ENCODE results near the gene GRM8.

GRM8 gene

DNA sequence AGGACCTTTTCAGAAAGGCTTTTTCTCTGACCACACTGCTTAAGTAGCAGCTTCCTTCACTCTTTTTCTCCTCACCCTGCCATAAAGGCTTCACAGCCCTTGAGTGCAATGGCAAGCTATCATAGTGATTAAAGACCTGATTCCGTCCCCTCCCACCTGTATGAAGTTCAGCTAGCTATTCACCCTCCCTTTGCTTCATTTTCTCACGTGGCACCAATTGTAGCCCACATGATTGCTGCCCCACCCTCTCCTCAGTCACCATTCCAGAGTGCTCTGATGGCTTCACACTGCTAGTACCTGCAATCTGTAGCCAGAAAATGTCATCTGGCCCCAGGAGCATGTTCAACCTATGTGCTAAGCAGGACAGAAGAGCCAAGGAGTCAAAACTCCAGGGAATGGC lies 523.8 kb downstream of the GRM8 start:
- DNase-seq (ENCODE audit: low spot score): no peak
- TF ChIP-seq CTCF (IDR thresholded peaks at IDR 0.05; ENCODE audit: borderline replicate concordance, control extremely low read depth, extremely low read depth, insufficient read depth, missing control alignments): no peak

DNA sequence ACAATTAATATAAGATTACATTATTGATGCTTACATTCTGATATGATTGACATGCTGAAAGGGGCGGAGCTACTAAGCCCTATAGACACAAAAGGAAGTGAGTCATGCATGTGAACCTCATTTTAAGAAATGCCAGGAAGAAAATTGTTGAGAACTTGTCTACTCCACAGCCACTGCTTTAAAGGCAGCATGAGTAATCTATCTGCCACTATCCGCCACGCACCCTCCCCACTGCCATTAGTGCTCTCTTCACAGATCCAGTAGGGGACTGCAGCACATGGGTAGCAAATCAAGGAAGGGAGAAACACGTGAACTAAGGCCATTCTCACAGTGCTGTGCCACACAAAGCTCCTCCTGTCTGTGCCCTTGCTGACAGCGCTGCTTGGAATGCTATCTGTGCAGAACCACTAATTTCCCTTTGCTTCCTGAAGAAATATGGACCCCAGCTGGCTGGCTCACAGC lies 524.8 kb downstream of the GRM8 start:
- in situ Hi-C loops (cut with MboI; ENCODE audit: low sequenced_read_pairs, unreplicated experiment): no loop called here
- no peak for TF ChIP-seq CTCF (IDR thresholded peaks at IDR 0.05; ENCODE audit: borderline replicate concordance, control extremely low read depth, extremely low read depth, insufficient read depth, missing control alignments)
- DNase-seq (ENCODE audit: low spot score): no peak

More for the DNA sequence above, 523.8 kb downstream of the GRM8 start:
- in situ Hi-C loops (cut with MboI; ENCODE audit: low sequenced_read_pairs, unreplicated experiment): no loop called here

- in situ Hi-C loops (cut with MboI; ENCODE audit: low sequenced_read_pairs, unreplicated experiment): no loop called here
- DNase-seq (ENCODE audit: low spot score): no peak
- no peak for TF ChIP-seq CTCF (IDR thresholded peaks at IDR 0.05; ENCODE audit: borderline replicate concordance, control extremely low read depth, extremely low read depth, insufficient read depth, missing control alignments)
These were observed 528.7 kb downstream of the GRM8 start for GRCh38 chr7:126723966-126724544.

- TF ChIP-seq CTCF (IDR thresholded peaks at IDR 0.05; ENCODE audit: borderline replicate concordance, control extremely low read depth, extremely low read depth, insufficient read depth, missing control alignments): no peak
- in situ Hi-C loops (cut with MboI; ENCODE audit: low sequenced_read_pairs, unreplicated experiment): no loop called here
- no peak for DNase-seq (ENCODE audit: low spot score)
These were observed 532.5 kb downstream of the GRM8 start for GRCh38 chr7:126720232-126720631.

- TF ChIP-seq CTCF (IDR thresholded peaks at IDR 0.05; ENCODE audit: borderline replicate concordance, control extremely low read depth, extremely low read depth, insufficient read depth, missing control alignments): no peak
- in situ Hi-C loops (cut with MboI; ENCODE audit: low sequenced_read_pairs, unreplicated experiment): no loop called here
- DNase-seq (ENCODE audit: low spot score): no peak
These were observed 534.3 kb downstream of the GRM8 start for GRCh38 chr7:126718419-126718818.

DNA sequence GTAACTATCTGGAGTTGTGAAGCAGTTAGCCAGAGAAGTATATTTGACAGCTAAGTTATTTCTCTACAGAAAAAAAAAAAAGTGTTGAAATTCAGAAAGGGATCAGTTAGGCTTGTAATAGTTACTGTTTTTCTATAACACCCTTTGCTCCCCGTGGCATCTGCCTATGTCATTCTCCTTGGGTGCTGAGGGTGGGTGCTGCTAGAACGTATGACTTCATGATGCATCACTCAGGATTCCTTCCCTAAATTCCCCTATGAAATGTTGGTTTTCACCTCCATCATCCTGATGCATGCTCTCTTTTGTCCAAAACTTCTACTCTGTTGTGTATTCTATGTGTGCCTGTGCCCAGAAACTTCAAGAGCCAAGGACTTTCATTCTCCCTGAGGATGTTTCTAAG lies 536.4 kb downstream of the GRM8 start:
- no peak for TF ChIP-seq CTCF (IDR thresholded peaks at IDR 0.05; ENCODE audit: borderline replicate concordance, control extremely low read depth, extremely low read depth, insufficient read depth, missing control alignments)
- in situ Hi-C loops (cut with MboI; ENCODE audit: low sequenced_read_pairs, unreplicated experiment): no loop called here
- no peak for DNase-seq (ENCODE audit: low spot score)

All from GM13976 (cell line).